HG02870 (cell line): ENCODE measurements around the gene PBX1.
A peak's percentile ranks its signal among the peaks of the same experiment; 100 is the strongest.
"Not testable (repeated sequence)": the region's sequence is repeated elsewhere in the genome, so short reads cannot be mapped to it uniquely, and the experiment has no call there.

ENCODE experiments used
- ATAC-seq: cut with Tn5 transposase; IDR thresholded peaks from one replicate; pipeline ENCODE4 v1.9.1; 2021; ENCODE audit warnings: mild to moderate bottlenecking, moderate library complexity; ENCODE audit not compliant: unreplicated experiment

Gene PBX1

GRCh38 chr1:164558461-164559341 is at the start of gene PBX1:
Gene PBX1 (plus strand): TSS chr1:164559184.
- peak; percentile 100 for ATAC-seq

- no peak for ATAC-seq
These were observed 48.5 kb upstream of the PBX1 start for GRCh38 chr1:164510435-164510834.

- ATAC-seq: no peak
These were observed 47.8 kb upstream of the PBX1 start for GRCh38 chr1:164511001-164511705.

GRCh38 chr1:164515231-164515630 is 43.8 kb upstream of the PBX1 start:
- ATAC-seq: no peak

- ATAC-seq: no peak
These were observed 43.2 kb upstream of the PBX1 start for GRCh38 chr1:164515711-164516331.

- no peak for ATAC-seq
These were observed 42.4 kb upstream of the PBX1 start for GRCh38 chr1:164516591-164516990.

- ATAC-seq: no peak
These were observed 40.2 kb upstream of the PBX1 start for GRCh38 chr1:164518692-164519332.

GRCh38 chr1:164519426-164519825 is 39.6 kb upstream of the PBX1 start:
- ATAC-seq: no peak

GRCh38 chr1:164524810-164525209 is 34.2 kb upstream of the PBX1 start:
- no peak for ATAC-seq

- no peak for ATAC-seq
These were observed 23.9 kb upstream of the PBX1 start for GRCh38 chr1:164534863-164535610.

GRCh38 chr1:164552463-164552988 is 6.5 kb upstream of the PBX1 start:
- not testable (repeated sequence) for ATAC-seq

- ATAC-seq: no peak
These were observed 1.7 kb upstream of the PBX1 start for GRCh38 chr1:164557270-164557669.

- ATAC-seq: no peak
These were observed 513 bp downstream of the PBX1 start for GRCh38 chr1:164559342-164560051.

GRCh38 chr1:164560121-164560541 is 1.1 kb downstream of the PBX1 start:
- no peak for ATAC-seq

GRCh38 chr1:164560556-164560955 is 1.6 kb downstream of the PBX1 start:
- ATAC-seq: no peak

GRCh38 chr1:164561007-164561406 is 2.0 kb downstream of the PBX1 start:
- no peak for ATAC-seq

- ATAC-seq: no peak
These were observed 2.5 kb downstream of the PBX1 start for GRCh38 chr1:164561472-164561871.

- ATAC-seq: no peak
These were observed 3.1 kb downstream of the PBX1 start for GRCh38 chr1:164562061-164562460.

- no peak for ATAC-seq
These were observed 3.5 kb downstream of the PBX1 start for GRCh38 chr1:164562511-164562910.
